Colonic mucosa (tissue), 4 donors: ENCODE results near the gene ADK. TPM values are rescaled to one million over a fixed set of nuclear protein-coding genes. Genes with fewer than 3 reads are reported as not detected.
"Not testable (repeated sequence)": the region's sequence is repeated elsewhere in the genome, so short reads cannot be mapped to it uniquely, and the experiment has no call there.

Experiments used
- DNase-seq: peaks from one replicate; pipeline ENCODE4 v3.0.0-alpha.2; 2020
- H3K27ac ChIP-seq: fragments of 200-600 bp; one replicate; pipeline ENCODE4 v1.8.0; 2021
- H3K27me3 ChIP-seq: fragments of 200-600 bp; one replicate; pipeline ENCODE4 v1.8.0; 2021
- H3K36me3 ChIP-seq: fragments of 200-600 bp; one replicate; pipeline ENCODE4 v1.8.0; 2021
- H3K4me1 ChIP-seq: fragments of 200-600 bp; one replicate; pipeline ENCODE4 v1.8.0; 2021; ENCODE audit warnings: mild to moderate bottlenecking
- H3K4me3 ChIP-seq: fragments of 200-600 bp; one replicate; pipeline ENCODE4 v1.8.0; 2021
- H3K9ac ChIP-seq, 2 donors: one replicate each; pipeline ENCODE4 v1.7.0; 2013; ENCODE audit warnings: control low read depth in 2 of 2, low read depth in 2 of 2, low read length in 2 of 2
- H3K9me3 ChIP-seq: fragments of 200-600 bp; one replicate; pipeline ENCODE4 v1.8.0; 2021
- CTCF ChIP-seq: fragments of 200-600 bp; IDR thresholded peaks from one replicate; pipeline ENCODE4 v1.8.0; 2022; ENCODE audit warnings: antibody characterized with exemption, mild to moderate bottlenecking
- intact Hi-C: fragments of 100-400 bp; cut with DNase I; formaldehyde crosslinking; loops from one replicate; pipeline ENCODE4 v1.14.1; 2022
- total RNA-seq, 2 donors: library from RNA; stranded (reverse); fragmentation: NEBNext Ultra II Directional in 1 of 2; extraction: Animal tissue kit (Norgen Biotek cat#: 25700) in 1 of 2; gene quantifications; one replicate each; pipeline ENCODE4 v1.2.1, GENCODE V29; 2021
- donor health status: healthy.
- donor health status: DM: no; HTN: no; CAD: no.
- donor health status: DM: no; HTN: no; CAD: no.

ADK gene
- total RNA-seq, 2 donors from 2014 or later = 20.2 to 27.6 TPM

- Histone ChIP-seq H3K36me3 (no peaks in the 10 kb centered on the region), H3K4me3 (no peak overlapping the region), H3K27ac (no peak overlapping the region), H3K9me3 (no peaks in the 10 kb centered on the region), H3K9ac (no peak overlapping the region), H3K27me3 (no peaks in the 10 kb centered on the region), H3K4me1 (no peaks in the 10 kb centered on the region)
- intact Hi-C loops = no loop called here
- no peak for TF ChIP-seq CTCF
- DNase-seq = no peak
Measured at GRCh38 chr10:74187237-74187636, 36.2 kb downstream of the ADK start.

DNA sequence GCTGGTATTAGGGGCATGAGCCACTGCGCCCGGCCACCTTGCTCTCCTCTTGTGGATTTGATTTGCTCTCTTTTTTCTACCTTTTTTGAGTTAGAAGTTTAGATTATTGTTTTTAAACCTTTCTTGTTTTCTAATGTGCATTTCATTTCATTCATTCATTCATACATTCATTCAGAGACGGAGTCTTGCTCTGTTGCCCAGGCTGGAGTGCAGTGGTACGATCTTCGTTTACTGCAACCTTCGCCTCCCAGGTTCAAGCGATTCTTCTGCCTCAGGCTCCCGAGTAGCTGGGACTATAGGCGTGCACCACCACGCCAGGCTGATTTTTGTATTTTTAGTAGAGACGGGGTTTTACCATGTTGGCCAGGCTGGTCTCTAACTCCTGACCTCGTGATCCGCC, 37.6 kb downstream of the ADK start:
- DNase-seq, H3K27me3 ChIP-seq, H3K36me3 ChIP-seq, intact Hi-C loops, H3K4me3 ChIP-seq, H3K27ac ChIP-seq, H3K9ac ChIP-seq, H3K9me3 ChIP-seq, H3K4me1 ChIP-seq: not testable (repeated sequence)

GRCh38 chr10:74189999-74190421, 39.0 kb downstream of the ADK start:
- DNase-seq = no peak
- no peaks in the 10 kb centered on the region for H3K4me1 ChIP-seq
- no peak for TF ChIP-seq CTCF
- no peaks in the 10 kb centered on the region for H3K9me3 ChIP-seq
- H3K36me3 ChIP-seq = no peaks in the 10 kb centered on the region
- H3K4me3 ChIP-seq = no peak overlapping the region
- peak overlapping the region; percentile 20 for H3K27ac ChIP-seq
- H3K9ac ChIP-seq = peak overlapping the region in 1 of 2 donors; percentile 38
- intact Hi-C loops = no loop called here
- H3K27me3 ChIP-seq = no peaks in the 10 kb centered on the region

DNA sequence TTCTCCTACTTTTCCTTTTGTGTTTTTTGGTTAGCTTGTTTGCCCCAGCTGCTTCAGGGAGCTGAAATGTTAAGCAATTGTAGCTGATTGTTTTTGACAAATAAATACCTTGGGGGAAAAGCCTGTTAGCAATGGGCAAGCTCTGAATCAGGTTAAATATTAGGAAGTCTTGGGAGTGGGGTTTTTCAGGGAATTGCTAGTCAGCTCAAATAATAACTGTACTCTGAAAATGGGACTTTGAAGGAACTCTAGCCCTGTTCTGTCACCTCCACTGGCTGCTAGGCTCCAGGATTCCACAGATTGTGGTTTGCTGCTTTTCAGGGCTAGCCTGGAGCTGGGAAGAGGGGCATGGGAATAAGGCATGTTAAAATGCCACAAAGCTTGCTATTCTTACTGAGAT, 39.5 kb downstream of the ADK start:
- H3K27ac ChIP-seq = peak overlapping the region; percentile 20
- no peaks in the 10 kb centered on the region for H3K36me3 ChIP-seq
- H3K9me3 ChIP-seq = no peaks in the 10 kb centered on the region
- H3K27me3 ChIP-seq = no peaks in the 10 kb centered on the region
- peak overlapping the region in 1 of 2 donors; percentile 38 for H3K9ac ChIP-seq
- no peaks in the 10 kb centered on the region for H3K4me1 ChIP-seq
- no peak for DNase-seq
- H3K4me3 ChIP-seq = no peak overlapping the region
- intact Hi-C loops = no loop called here
- no peak for TF ChIP-seq CTCF

DNA sequence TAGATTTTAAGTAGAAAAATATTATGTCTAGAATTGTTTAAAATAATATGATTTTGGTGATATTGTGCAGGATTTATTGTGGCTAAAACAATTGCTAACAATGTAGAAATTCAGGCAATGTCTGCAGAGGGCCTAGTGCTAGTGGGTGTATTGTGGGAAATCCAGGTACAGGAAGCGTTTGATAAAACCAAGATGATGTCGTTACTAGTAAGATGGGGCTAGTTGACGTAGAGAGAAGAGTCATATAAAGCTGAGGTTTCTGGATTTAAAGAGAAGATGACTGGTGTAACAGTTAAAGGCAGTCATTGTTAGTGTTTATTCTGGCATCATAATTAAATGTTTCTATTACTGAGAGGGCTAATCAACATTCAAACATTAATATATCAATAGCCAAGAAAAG, 43.5 kb downstream of the ADK start:
- no peak overlapping the region for H3K4me3 ChIP-seq
- no peaks in the 10 kb centered on the region for H3K4me1 ChIP-seq
- DNase-seq = no peak
- intact Hi-C loops = no loop called here
- no peaks in the 10 kb centered on the region for H3K9me3 ChIP-seq
- no peak overlapping the region for H3K27ac ChIP-seq
- no peaks in the 10 kb centered on the region for H3K27me3 ChIP-seq
- no peak overlapping the region for H3K9ac ChIP-seq
- TF ChIP-seq CTCF = no peak
- no peaks in the 10 kb centered on the region for H3K36me3 ChIP-seq

- no peak for DNase-seq
- Histone ChIP-seq H3K9me3 (no peaks in the 10 kb centered on the region), H3K27ac (no peak overlapping the region), H3K36me3 (no peaks in the 10 kb centered on the region), H3K27me3 (no peaks in the 10 kb centered on the region), H3K9ac (no peak overlapping the region), H3K4me3 (no peak overlapping the region), H3K4me1 (no peaks in the 10 kb centered on the region)
- intact Hi-C loops = no loop called here
- no peak for TF ChIP-seq CTCF
Measured at GRCh38 chr10:74194999-74195398, 44.0 kb downstream of the ADK start.
